NCI-H187 treated with DMSO at 0.1 percent for 48 hours (cell line): ENCODE measurements around the gene PDE6A.
"Not testable (repeated sequence)": the region's sequence is repeated elsewhere in the genome, so short reads cannot be mapped to it uniquely, and the experiment has no call there.

Experiments used
- DNase-seq: peaks from one replicate; lab custom pipeline; 2025; lab: John Stamatoyannopoulos, UW

The PDE6A gene

GRCh38 chr5:149951138-149951749, 6.7 kb upstream of the PDE6A start:
- DNase-seq = no peak

GRCh38 chr5:149948993-149949392, 4.4 kb upstream of the PDE6A start:
- no peak for DNase-seq

- no peak for DNase-seq
These were observed 1.5 kb upstream of the PDE6A start for GRCh38 chr5:149946118-149946517.

GRCh38 chr5:149943177-149943949, 1.2 kb downstream of the PDE6A start:
- DNase-seq = not testable (repeated sequence)

GRCh38 chr5:149942741-149943169, 1.8 kb downstream of the PDE6A start:
- DNase-seq = not testable (repeated sequence)

- no peak for DNase-seq
These were observed 2.4 kb downstream of the PDE6A start for GRCh38 chr5:149942199-149942598.

- DNase-seq = no peak
These were observed 2.8 kb downstream of the PDE6A start for GRCh38 chr5:149941795-149942194.

- no peak for DNase-seq
These were observed 3.5 kb downstream of the PDE6A start for GRCh38 chr5:149940941-149941644.

GRCh38 chr5:149940077-149940574, 4.5 kb downstream of the PDE6A start:
- DNase-seq = no peak

GRCh38 chr5:149939546-149939945, 5.0 kb downstream of the PDE6A start:
- DNase-seq = no peak

GRCh38 chr5:149938791-149939358, 5.7 kb downstream of the PDE6A start:
- no peak for DNase-seq

GRCh38 chr5:149938279-149938678, 6.3 kb downstream of the PDE6A start:
- no peak for DNase-seq

GRCh38 chr5:149937610-149938009, 7.0 kb downstream of the PDE6A start:
- peak; percentile 70 for DNase-seq

- DNase-seq = no peak
These were observed 7.9 kb downstream of the PDE6A start for GRCh38 chr5:149936700-149937091.

- DNase-seq = no peak
These were observed 8.4 kb downstream of the PDE6A start for GRCh38 chr5:149936044-149936699.

GRCh38 chr5:149935431-149935901, 9.1 kb downstream of the PDE6A start:
- no peak for DNase-seq

- no peak for DNase-seq
These were observed 11.9 kb downstream of the PDE6A start for GRCh38 chr5:149932445-149933350.

- DNase-seq = no peak
These were observed 12.6 kb downstream of the PDE6A start for GRCh38 chr5:149931992-149932436.

- no peak for DNase-seq
These were observed 13.6 kb downstream of the PDE6A start for GRCh38 chr5:149930749-149931574.
